Spleen (tissue), 7 donors: ENCODE results near the gene ZNF300.

Experiments used
- POLR2A ChIP-seq, 3 donors: fragments of 450-650 bp; IDR thresholded peaks; one replicate each; pipeline ENCODE4 v1.5.1; 2017; ENCODE audit warnings: antibody characterized with exemption in 3 of 3, mild to moderate bottlenecking in 1 of 3
- POLR2AphosphoS5 ChIP-seq, 3 donors: sonication (generic); formaldehyde crosslinking; IDR thresholded peaks; one replicate each; pipeline ENCODE4 v1.5.1; 2017; ENCODE audit warnings: antibody characterized with exemption in 3 of 3
- TF ChIP-seq, protein P1 (sequence below), 11 experiments: fragments of 200-600 bp in 7 of 11; fragments of 450-650 bp in 4 of 11; sonication (generic) in 4 of 11; IDR thresholded peaks in 8 of 11; conservative IDR thresholded peaks in 3 of 11; 1 replicate in 7 of 11; 2 replicates in 4 of 11; pipeline versions ENCODE4 v1.4.0 to v1.8.0; 2016 to 2021; ENCODE audit warnings: antibody characterized with exemption in 11 of 11, inconsistent platforms in 4 of 11, mild to moderate bottlenecking in 1 of 11
- donor health status: DM: no; HTN: no; CAD: no; lungs with moderate emphysema.
- donor health status: DM: no; HTN: no; CAD: no.
- donor health status: DM: no; HTN: no; CAD: no.

DNA sequence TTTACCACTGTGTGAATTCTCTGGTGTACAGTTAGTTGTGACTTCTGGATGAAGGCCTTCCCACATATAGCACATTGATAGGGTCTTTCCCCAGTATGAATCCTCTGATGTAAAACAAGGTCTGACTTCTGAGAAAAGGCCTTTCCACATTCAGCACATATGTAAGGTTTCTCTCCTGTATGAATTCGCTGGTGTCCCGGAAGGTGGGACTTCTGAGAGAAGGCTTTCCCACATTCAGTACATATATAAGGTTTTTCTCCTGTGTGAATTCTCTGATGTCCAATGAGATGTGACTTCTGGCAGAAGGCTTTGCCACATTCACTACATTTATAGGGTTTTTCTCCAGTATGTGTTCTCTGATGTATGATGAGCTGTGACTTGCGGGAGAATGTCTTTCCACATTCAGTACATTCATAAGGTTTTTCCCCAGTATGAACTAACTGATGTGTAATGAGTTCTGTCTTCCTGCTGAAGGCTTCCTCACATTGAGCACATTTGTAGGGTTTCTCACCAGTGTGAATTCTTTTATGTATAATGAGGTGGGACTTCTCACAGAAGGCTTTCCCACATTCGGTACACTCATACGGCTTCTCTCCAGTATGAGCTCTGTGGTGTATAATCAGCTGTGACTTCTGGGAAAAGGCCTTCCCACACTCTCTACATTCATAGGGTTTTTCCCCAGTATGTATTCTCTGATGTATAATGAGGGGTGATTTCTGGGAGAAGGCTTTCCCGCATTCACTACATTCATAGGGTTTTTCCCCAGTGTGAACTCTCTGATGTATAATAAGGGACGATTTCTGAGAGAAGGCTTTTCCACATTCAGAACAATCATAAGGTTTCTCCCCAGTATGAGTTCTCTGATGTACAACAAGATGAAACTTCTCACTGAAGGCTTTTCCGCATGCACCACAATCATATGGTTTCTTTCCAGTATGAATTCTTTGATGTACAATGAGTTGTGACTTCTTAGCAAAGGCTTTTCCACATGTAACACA, 9.1 kb downstream of the ZNF300 start:
- no peak for TF ChIP-seq POLR2A (IDR thresholded peaks at IDR 0.05)
- TF ChIP-seq, protein P1, sequence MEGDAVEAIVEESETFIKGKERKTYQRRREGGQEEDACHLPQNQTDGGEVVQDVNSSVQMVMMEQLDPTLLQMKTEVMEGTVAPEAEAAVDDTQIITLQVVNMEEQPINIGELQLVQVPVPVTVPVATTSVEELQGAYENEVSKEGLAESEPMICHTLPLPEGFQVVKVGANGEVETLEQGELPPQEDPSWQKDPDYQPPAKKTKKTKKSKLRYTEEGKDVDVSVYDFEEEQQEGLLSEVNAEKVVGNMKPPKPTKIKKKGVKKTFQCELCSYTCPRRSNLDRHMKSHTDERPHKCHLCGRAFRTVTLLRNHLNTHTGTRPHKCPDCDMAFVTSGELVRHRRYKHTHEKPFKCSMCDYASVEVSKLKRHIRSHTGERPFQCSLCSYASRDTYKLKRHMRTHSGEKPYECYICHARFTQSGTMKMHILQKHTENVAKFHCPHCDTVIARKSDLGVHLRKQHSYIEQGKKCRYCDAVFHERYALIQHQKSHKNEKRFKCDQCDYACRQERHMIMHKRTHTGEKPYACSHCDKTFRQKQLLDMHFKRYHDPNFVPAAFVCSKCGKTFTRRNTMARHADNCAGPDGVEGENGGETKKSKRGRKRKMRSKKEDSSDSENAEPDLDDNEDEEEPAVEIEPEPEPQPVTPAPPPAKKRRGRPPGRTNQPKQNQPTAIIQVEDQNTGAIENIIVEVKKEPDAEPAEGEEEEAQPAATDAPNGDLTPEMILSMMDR (IDR thresholded peaks at IDR 0.05 in 8 of 11, conservative IDR thresholded peaks at IDR 0.05 in 3 of 11) = no peak
- TF ChIP-seq POLR2AphosphoS5 (IDR thresholded peaks at IDR 0.05) = no peak
